DMS 273 treated with DMSO at 0.1 percent for 48 hours (cell line): ENCODE data around the gene FAM131C.
"Not testable (repeated sequence)": the region's sequence is repeated elsewhere in the genome, so short reads cannot be mapped to it uniquely, and the experiment has no call there.

Experiments
- DNase-seq: peaks from one replicate; lab custom pipeline; 2025; lab: John Stamatoyannopoulos, UW

Gene FAM131C

DNA sequence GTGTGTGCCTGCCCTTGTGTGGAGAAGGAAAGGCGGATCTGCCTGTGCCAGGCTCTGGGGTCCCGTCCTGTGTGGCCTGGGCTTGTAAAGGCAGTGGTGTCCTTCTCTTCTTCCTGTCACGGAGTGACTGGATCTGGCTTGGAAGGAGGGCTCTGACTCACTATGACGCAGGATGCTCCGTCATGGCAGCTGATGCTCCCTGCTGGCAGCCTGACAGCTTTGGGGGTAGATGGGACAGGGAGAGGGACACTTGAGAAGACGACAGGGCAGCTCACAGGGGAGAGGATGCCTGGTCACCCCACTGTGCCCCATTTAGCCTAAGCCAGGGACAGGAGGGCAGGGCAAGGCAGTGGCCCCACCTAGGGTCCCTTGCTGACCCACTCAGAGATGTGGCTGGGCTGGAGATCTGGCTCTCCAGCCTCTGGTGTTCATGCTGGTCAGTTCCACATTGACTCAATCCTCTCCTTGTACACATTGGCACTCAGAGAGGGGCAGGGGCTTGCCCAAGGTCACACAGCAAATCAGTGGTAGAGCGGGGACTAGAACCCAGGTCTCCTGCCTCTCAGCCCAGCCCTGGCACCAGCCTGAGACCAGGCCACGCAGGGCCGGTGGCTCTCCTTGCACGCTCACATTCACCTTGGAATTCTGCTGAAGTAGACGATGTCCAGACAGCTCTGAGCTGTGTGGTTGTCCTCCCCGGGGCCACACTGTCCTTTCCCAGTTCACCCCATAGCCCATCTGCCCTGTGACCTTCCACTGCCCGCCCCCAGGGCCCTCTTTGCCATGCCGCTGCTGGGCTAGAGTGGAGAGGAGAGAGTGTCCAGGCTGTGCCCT, 2.8 kb upstream of the FAM131C start:
- no peak for DNase-seq

DNA sequence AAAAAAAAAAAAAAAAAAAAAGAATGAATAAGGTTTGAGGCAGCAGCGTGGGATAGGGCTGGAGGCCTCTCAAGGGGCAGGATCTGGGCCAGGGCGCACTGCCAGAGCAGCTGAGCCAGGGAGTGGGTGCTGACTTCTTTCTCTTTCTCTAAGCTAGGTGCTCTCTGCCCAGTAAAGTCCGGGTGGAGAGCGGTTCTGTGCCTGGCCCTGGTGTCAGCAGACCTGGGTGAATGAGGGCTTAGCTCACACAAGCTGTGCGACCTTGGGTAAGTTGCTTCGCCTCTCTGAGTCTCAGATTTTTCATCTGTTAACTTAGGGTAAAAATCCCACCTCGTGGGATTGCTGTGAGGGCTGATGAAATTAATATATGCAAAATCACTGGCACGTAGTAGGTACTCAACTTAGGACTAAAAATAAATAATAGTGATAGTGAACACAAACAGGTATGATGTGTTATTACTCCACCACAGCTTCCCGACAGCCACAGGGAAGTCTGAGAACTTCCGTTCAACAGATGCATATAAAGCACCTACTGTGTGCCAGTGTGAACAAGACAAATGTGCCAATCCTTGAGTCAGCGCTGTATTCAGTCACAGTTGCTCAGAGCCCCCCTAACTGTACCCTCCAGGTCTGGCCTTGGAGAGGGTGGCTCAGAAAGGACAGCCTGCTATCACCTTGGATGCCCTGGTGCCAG, 2.0 kb upstream of the FAM131C start:
- no peak for DNase-seq

DNA sequence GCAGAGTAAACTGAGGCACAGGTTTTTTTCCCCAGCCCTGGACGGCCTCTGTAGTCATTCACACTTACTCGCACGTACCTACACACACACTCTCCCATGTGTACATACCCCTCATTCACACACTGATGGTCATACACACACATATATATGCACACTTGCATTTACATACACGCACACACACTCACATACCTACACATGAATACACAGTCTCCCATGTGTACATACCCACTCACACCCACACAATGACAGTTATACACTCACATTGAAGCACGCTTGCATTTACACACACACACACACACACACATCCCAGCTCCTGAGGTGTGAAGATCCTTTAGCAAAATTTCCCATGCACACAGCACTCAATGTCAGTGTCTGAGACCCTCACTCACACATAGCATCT, 766 bp upstream of the FAM131C start:
- DNase-seq: no peak

DNA sequence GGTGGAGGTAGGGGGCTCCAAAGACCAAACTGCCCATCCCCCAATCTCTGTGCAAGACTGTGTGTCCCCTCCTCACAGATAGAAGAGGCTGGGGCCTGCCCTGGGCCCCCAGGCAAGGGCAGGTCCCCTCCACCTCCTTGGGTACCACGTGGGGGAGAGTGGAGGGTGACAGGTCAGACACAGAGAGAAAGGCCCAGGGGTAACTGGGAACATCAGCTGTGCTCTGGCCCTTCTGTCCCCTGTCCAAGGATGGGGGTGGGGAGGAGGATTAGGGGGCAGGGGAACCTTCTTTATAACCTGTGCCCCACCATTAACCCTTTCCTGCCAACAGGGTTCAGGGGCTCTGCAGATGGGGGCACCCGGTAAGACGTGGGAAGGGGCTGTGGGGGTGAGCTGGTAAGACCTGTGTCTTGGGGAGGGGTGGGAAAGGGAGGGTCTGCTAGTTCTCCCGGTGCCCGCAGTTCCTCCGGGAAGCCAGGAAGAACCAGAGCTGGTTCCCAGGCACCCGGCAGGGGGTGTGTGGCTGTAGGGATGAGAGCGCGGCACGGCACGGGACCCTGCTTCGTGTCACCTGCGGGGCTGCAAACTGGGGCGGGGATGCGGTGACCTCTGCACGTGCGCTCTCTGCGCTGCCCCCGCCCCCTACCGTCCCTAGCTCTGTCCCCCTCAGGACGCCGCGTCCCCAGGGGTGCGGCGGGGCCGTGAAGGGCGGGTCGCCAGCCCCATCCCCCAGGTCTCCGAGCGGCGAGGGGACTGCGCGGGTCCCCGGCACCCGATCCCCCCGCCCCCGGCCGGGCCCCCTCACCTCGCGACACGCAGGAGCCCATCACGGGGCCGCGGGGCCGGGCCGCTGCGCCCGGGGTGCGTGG, 601 bp downstream of the FAM131C start:
- no peak for DNase-seq

DNA sequence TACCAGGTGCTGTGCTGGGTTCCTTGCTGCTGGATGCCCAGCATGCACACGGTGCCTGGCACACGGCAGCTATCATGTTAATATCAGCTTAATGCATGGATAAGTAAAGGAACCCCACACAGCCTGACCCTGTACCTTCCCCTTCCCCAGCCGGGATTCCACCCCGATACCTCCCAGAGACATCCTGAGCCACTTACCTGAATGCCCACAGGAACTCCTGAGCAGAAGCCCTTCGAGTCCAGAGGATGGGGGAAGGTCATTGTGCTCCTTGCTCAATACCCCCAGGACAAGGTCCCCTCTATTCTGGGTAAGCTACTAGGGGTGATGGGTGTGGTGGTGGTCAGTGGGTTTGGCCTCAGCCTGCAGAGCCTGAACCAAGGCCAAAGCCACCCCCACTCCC, 1.4 kb downstream of the FAM131C start:
- DNase-seq: no peak

DNA sequence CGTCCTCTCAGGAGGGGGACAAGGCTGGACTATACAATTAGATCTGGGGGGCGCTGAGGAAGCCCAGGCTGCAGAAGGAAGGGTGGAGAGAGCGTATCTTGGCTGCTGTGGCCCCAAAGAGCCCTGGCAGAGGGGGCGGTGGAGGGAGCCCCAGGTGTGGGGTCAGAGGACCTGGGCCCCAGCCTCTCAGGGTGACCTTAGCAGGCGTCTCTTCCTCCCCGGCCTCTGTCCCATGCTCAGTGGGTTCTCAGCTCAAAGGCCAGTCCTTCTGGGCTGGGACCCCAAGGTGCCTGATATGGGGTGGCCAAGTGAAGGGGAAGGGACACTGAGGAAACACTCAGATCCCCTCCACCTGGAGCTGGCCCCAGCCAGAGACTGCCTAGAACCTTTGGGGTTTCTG, 1.8 kb downstream of the FAM131C start:
- DNase-seq: no peak

DNA sequence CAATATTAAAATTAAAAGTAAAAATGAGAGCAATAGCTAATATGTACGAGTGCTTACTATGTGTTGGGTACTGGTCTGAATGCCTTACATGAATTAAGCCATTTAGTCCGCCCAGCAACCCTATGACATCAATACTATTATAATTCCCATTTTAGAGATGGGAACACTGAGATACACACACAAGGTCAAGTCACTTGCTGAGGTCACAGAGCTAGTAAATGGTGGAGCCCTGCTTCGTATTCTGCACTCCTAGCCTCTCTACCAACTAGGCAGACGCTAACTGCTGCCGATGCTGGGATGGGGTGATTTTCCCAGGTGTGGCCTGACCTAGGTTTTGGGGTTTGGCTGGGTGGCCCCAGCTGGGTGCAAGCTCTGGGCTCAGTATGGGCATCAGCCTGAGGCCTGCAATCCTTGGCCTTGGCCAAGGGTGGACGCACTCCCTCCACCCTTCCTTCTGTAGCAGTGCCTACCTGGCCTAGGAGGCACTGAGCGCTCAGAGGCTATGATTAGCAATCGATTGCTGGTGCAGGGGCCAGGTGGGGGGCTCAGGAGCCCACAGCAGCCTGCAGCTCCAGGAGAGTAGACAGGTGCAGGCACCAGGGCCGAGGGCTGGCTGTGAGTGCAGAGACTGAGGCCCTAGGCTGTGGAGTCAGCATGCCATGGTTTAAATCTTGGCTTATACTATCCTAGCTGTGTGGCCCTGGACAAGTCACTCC, 2.7 kb downstream of the FAM131C start:
- no peak for DNase-seq

DNA sequence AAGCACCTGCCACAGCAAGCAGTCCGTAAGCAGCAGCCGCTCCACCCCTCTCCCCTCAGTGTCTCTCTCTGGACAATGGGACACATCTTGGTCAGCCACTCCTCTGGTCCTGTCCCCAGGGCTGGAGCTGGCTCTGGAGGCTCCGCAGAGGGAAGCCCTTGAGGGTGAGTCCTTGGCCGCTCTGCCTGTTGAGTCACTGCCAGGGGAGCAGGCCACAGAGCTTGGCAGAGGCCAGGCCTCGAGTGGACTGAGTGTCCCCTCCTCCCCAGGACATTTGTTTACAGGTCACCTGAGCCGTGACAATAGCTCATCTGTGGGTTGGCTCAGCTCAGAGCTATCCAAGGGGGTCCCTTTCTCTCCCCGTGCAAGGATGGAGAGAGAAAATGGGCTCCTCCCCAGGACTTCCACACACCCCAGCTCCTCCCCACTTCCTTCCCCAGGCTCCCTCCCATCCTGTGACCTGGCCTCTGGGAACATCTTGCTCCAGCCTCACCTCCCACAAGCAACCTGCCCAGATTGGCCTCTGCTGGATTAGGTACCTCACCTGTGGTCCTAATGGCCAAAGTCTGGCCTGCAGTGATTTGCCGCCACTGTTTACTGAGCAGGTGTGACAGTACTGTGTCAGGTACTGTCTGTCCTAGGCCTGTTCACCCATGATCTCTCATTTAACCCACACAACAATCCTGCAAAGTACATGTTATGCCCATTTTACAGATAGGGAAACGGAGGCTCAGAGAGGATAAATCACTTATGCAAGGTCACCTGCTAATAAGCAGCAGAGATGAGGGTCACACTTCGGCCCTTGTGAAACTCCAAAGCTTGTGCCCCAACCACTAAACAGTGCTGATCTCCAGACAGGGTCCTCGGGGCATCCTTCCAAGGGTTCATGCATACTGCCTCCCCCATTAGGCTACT, 4.8 kb downstream of the FAM131C start:
- no peak for DNase-seq

DNA sequence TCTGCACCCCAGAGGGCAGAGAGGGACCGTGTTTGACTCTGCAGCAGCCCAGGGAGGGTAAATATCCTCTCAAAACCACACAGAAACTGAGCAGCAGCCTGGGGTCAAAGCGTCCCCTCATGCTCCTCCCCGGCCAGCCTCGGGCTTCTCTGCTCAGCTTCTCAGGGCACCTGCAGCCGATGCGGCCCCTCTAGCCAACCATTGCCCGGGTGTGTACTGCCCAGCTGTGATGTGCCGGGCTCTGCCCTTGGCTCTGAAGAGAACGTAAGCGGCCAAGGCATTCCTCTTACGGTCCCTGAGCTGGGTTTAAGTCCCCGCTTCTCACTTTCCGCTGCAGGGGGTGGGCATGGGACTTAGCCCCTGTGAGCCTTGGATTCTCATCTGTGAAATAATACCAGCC, 5.5 kb downstream of the FAM131C start:
- no peak for DNase-seq

DNA sequence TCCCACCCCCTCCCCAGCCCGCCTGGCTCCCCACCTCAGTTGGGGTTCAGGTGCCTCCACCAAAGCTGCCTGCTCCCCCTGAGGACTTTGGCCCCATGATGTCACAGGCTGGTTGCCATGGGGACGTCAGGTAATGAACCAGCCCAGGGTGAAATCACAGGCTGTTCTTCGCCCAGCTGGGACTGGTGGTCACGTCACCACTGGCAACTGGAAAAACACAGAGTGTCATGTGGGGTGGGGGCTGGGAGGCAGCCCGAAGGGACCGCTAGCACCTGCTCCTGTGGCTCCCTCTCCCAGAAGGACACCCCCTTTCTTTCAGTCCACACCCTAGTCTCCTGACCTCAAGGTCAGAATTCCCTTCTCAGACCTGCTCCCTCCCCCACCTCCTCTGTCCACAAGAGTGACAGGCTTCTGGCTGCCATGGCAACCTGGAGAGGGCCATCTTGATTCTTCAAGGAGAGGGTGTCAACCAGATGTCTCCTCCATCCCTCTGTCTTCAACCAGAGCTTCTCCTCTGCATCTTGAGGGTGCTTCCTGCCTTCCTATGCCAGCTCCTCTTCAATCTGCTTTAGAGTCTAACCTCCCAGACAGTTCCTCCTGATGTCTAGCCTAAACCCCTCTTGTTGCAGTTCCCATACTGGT, 6.2 kb downstream of the FAM131C start:
- DNase-seq: no peak

DNA sequence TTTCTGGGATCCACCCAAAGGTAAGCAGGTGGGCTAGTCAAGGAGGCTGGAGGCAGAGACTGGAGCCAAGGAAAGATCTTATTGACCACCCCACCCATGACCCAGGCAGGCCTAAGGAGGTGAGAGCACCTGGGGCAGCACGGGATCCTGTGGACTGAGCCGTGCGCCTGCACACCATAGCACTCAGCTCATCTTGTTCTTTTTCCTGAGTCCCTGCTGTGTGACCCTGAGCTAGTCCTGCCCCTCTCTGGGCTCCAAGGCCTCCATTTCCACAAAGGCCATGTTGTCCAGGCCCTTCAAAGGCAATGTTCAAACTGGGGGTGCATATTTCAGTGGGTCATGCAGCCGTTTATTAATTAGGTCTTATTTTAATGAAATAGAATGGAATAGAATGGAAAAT, 7.2 kb downstream of the FAM131C start:
- DNase-seq: no peak

DNA sequence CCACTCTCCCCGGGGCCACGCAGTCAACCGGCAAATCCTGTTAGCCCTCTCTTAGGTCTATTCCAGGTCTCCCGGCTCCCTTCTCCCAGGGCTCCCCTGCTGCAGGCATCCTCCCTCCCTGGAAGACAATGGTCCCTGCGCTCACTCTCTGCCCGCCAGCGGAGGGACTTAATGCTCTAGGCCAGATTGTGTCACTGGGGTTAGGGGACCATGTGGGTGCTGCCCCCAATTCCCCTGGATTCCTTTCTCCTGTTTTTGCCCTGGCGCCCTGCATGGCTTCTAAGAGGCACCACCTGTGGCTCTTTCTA, 8.2 kb downstream of the FAM131C start:
- no peak for DNase-seq

DNA sequence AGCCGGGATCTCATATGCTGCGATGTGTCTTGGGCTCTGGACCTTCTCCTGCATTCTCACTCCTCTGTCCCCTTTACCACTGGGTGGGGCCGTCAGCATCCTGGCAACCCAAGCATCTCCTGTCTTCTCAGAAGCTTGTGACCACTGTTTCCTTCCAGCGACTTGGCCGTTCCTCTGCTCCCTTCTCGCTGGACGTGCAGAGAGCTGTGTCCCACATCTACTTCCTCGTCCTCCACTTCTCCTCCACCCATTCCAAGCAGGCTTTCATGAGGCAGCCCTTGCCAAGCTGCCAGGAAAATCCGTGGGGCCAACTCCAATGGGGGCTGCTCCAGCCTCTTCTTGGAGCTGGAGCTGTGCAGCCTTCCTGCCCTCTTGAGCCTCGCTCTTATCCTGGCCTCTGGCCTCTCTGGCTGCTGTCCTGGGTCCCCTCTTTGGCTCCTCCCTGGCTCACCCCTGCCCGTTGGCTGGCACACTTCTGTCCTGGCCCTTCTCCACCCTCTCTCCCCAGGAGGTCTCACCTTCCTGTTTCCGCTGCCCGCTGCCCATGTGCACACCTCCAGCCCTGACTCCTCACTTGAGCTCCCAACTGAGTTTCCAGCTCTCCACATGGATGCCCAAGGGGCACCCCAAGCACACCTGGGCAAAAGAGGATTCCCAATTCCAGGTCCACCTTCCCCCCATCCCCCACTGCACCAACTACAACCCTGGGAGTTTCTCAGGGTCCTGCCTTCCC, 8.7 kb downstream of the FAM131C start:
- no peak for DNase-seq

DNA sequence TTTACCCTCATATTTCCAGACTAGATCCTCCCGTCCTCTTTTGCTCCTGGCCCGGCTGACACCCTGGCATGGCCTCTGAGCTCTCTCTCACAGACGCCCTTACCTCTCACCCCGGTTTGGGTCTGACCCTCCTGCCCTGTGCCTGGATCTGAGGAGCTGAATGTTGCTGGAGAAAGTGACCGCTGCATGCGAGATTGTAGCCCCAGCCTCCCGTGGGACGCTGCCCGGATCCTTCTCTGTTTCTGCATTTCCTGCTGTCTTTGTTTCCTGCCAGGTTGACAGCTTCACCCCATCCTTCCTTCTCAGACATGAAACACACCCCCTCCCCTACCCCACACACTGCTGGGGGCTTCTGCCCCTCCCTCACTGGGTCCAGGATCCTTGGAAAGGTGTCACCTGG, 9.5 kb downstream of the FAM131C start:
- no peak for DNase-seq

DNA sequence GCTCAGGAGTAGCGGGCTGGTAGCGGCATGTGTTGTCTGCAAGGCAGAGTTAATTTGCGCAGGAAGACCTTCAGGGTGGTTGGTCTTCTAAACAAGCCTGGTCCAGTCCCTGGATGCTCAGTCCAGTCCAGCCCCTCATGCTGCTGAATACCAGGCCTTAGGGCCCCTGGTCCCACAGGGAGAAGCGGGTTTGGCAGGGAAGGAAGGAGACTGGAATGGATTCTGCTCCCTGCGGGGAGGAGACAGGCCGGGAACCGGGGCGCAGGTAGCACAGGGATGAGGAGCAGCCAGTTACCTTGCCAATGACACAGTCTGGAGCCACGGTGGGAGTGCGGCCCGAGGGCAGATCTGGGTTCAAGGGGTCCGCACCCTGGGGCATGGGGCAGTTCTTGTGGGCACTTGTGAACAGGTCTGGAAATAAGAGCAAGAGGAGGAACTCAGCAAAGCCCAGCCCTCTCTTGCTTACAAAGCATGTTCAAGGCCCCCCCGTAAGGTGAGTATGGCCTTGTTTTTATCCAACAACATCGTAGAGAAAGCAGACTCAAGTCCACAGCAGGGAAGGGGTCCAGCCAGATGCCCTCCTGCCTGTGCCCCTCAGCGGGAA, 10.1 kb downstream of the FAM131C start:
- no peak for DNase-seq

DNA sequence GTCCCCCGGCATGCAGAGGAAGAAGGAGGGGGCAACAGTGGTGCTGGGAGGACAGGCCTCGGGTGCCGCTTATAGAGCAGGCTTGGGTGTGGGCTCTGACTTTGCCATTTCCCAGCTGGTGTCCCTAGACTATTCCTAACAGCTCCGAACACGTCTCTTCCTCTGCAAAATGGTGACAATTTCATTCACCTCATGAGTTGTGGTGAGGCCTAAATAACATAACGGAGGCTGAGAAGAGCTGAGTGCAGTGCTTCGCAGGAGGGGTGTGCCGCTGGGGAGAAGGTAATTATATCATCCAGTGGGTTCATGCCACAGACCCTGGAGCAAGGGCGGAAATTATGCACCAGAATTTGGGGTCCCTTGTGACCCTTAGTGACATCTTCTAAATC, 10.8 kb downstream of the FAM131C start:
- DNase-seq: not testable (repeated sequence)

DNA sequence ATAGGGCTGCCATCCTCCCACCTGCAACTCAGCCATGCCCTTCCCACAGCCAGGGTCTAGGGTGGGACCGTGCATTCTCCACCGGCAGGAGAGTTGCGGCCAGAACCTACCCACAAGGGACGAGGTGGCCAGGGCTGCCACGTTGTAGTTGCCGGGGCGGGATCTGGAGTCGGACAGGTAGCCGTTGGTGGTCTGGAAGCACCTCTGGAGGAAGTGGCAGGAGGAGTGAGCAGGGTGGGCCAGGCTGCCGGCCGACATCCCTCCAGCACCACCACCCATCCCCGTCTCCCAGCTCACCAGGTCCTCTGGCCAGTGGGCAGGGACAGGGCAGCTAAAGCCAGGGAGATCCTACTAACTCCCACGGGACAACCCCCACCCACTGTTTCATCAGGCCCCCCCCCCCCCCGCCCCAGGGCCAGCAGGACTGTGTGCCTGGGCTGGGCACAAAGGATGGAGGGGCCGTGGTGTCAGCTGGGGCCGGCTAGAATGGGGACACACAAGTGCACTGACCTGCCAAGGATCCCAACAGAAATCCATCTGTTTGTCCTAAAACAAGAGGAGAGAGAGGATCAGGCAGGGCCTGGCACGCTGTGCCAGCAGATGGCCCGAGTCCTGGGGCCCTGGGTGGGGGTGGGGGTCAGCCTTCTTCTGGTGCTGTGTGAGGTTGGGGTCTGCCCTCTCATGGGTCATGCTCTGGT, 11.3 kb downstream of the FAM131C start:
- DNase-seq: not testable (repeated sequence)

DNA sequence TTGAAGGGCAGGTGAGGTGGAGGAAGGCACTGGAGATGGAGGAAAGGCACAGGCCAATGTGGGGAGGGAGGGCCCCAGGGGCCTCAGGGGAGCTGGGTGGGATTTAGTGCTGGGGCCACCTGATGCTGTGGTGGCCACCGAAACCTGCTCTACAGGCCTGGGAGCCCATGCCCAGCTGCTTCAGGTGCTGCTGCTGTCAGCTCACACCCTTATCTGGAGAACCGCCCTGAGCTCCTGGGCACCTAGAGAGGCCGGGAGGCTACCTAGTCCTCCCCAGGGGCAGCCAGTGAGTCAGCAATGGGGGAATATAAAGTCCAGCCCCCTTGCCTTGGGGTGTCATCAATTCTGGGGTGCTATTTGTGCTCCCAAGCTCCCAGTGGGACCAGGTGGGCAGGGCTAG, 12.2 kb downstream of the FAM131C start:
- no peak for DNase-seq
